Measurements from ENCODE around the gene PDE6A.

GRCh38 chr5:149901511-149901910 is 43.1 kb downstream of the PDE6A start:
- TF ChIP-seq EZH2 (IDR thresholded peaks at IDR 0.05; ENCODE audit: borderline replicate concordance, low read depth, low read length, severe bottlenecking), result no peak
- TF ChIP-seq, protein P1, sequence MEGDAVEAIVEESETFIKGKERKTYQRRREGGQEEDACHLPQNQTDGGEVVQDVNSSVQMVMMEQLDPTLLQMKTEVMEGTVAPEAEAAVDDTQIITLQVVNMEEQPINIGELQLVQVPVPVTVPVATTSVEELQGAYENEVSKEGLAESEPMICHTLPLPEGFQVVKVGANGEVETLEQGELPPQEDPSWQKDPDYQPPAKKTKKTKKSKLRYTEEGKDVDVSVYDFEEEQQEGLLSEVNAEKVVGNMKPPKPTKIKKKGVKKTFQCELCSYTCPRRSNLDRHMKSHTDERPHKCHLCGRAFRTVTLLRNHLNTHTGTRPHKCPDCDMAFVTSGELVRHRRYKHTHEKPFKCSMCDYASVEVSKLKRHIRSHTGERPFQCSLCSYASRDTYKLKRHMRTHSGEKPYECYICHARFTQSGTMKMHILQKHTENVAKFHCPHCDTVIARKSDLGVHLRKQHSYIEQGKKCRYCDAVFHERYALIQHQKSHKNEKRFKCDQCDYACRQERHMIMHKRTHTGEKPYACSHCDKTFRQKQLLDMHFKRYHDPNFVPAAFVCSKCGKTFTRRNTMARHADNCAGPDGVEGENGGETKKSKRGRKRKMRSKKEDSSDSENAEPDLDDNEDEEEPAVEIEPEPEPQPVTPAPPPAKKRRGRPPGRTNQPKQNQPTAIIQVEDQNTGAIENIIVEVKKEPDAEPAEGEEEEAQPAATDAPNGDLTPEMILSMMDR (IDR thresholded peaks at IDR 0.05; ENCODE audit: extremely low read depth in 1 of 2, insufficient read depth in 1 of 2, low read depth in 1 of 2, low read length in 2 of 2), result no peak
- TF ChIP-seq POLR2AphosphoS5 (IDR thresholded peaks at IDR 0.05; ENCODE audit: insufficient read depth, low read depth, low read length), result no peak
- TF ChIP-seq POLR2A (IDR thresholded peaks at IDR 0.05; ENCODE audit: low read depth, low read length), result no peak
- TF ChIP-seq MAX (IDR thresholded peaks at IDR 0.05; ENCODE audit: insufficient read depth, insufficient read length), result no peak
